HEK293 (cell line): Measurements from ENCODE around the gene CDY2B.
"Not testable (repeated sequence)": the region's sequence is repeated elsewhere in the genome, so short reads cannot be mapped to it uniquely, and the experiment has no call there.

ENCODE experiments used
- CTCF ChIA-PET: fragments of 350-600 bp; formaldehyde crosslinking; extraction: SDS; loops from one replicate; lab custom pipeline; 2021; ENCODE audit warnings: antibody characterized with exemption; lab: Yijun Ruan, JAX
- POLR2A ChIA-PET: fragments of 300-600 bp; formaldehyde crosslinking; extraction: SDS; loops from one replicate; lab custom pipeline; 2020; ENCODE audit warnings: antibody characterized with exemption, inconsistent platforms; lab: Yijun Ruan, JAX
- H3K27ac ChIP-seq: fragments of 200-500 bp; sonication (Bioruptor generic); 2 replicates; pipeline ENCODE4 v1.5.1; 2014; ENCODE audit warnings: low read depth, low read length, control low read depth, inconsistent platforms; ENCODE audit errors: extremely low read depth
- H3K36me3 ChIP-seq, 2 experiments: fragments of 200-500 bp in 1 of 2; sonication (Bioruptor generic) in 1 of 2; 1 replicate in 1 of 2; 2 replicates in 1 of 2; pipeline ENCODE4 v1.5.1; 2014 to 2017; ENCODE audit warnings: inconsistent platforms in 2 of 2, low read length in 2 of 2; ENCODE audit not compliant: control insufficient read depth in 2 of 2, insufficient read depth in 1 of 2
- H3K4me1 ChIP-seq: fragments of 200-500 bp; sonication (Bioruptor generic); 2 replicates; pipeline ENCODE4 v1.5.1; 2014; ENCODE audit warnings: mild to moderate bottlenecking, low read length, inconsistent platforms; ENCODE audit not compliant: control insufficient read depth, insufficient read depth
- H3K4me3 ChIP-seq: 2 replicates; pipeline ENCODE4 v1.5.1; 2011; ENCODE audit warnings: low read depth, mild to moderate bottlenecking, control low read depth, low read length, moderate library complexity
- H3K9me3 ChIP-seq: fragments of 200-500 bp; sonication (Bioruptor generic); 2 replicates; pipeline ENCODE4 v1.5.1; 2014; ENCODE audit warnings: low read depth, low read length, inconsistent platforms; ENCODE audit not compliant: control insufficient read depth, insufficient read depth

The CDY2B gene

DNA sequence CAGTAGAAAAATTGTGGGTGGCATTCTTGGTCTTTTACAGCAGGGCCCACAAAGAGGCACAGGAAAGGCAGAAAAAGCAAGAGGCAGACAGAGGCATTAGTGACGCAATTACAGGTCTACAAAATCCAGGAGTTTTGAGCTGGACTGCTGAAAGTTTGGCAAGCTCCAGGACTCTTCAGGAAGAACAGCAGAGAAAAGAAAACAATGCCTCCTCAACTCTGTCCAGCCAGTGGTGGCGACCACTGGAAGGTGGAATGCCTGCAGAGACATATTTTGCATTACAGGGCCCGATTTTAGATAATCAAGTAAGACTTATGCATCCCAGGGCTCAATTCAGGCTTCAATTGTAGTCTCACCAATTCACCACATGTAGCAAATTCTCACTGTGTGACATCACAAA lies 23.5 kb downstream of the CDY2B start:
- POLR2A ChIA-PET, H3K4me3 ChIP-seq, CTCF ChIA-PET, H3K9me3 ChIP-seq, H3K36me3 ChIP-seq, H3K27ac ChIP-seq, H3K4me1 ChIP-seq: not testable (repeated sequence)

DNA sequence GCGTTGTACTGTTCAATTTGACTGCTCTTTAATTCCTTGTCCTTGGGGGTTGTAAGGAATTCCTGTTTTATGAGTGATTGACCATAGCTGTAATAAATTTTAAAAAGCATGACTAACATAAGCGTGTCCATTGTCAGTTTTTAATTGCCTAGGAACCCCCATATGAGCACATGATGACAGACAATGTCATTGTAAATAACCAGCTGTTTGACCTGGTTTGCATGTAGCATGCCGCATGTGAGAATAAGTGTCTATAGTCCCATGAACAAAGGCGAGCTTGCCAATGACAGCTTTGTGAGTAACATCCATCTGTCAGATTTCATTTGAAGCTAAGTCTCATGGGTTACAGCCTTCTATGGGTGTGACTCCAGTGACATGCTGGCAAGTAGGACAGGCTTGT lies 30.9 kb downstream of the CDY2B start:
- CTCF ChIA-PET, H3K9me3 ChIP-seq, POLR2A ChIA-PET: not testable (repeated sequence)

DNA sequence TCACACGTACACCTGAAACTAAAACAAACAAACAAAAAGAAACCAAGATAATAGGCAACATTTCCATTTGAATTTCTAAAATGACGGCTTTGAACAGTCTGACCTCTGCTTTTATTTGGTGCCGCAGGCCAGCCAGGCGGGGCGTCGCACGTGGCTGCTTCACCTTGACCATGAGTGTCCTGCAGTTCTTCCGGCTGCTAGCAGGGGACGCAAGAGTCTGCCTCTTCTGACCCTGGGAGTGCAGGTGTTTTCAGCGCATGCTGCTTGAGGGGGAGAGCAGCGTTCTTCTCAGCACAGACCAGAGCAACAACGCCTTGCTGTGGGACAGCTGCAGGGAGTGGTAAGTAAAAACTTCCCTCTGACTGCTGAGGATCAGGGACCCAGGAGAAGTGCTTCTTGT lies 47.9 kb downstream of the CDY2B start:
- POLR2A ChIA-PET, CTCF ChIA-PET, H3K27ac ChIP-seq, H3K36me3 ChIP-seq, H3K4me3 ChIP-seq, H3K9me3 ChIP-seq, H3K4me1 ChIP-seq: not testable (repeated sequence)

More for the DNA sequence above, 30.9 kb downstream of the CDY2B start:
- H3K4me1 ChIP-seq, H3K27ac ChIP-seq, H3K36me3 ChIP-seq, H3K4me3 ChIP-seq: not testable (repeated sequence)
